ENCODE data around the gene RSPH4A.
"Not testable (repeated sequence)": the region's sequence is repeated elsewhere in the genome, so short reads cannot be mapped to it uniquely, and the experiment has no call there.

RSPH4A gene

GRCh38 chr6:116661594-116661993 lies 45.3 kb downstream of the RSPH4A start:
- no peak overlapping the region for H3K27ac ChIP-seq
- no peak for TF ChIP-seq CTCF (conservative IDR thresholded peaks at IDR 0.05)
- no peak for TF ChIP-seq ZFX (IDR thresholded peaks at IDR 0.05)

- H3K27ac ChIP-seq: no peak overlapping the region
- no peak for TF ChIP-seq CTCF (conservative IDR thresholded peaks at IDR 0.05)
- TF ChIP-seq ZFX (IDR thresholded peaks at IDR 0.05): no peak
Measured at GRCh38 chr6:116662202-116662601, 45.9 kb downstream of the RSPH4A start.

GRCh38 chr6:116663308-116663707 lies 47.0 kb downstream of the RSPH4A start:
- no peak for TF ChIP-seq ZFX (IDR thresholded peaks at IDR 0.05)
- no peak for TF ChIP-seq CTCF (conservative IDR thresholded peaks at IDR 0.05)
- H3K27ac ChIP-seq: no peak overlapping the region

- not testable (repeated sequence) for H3K27ac ChIP-seq
Measured at GRCh38 chr6:116664169-116664568, 47.9 kb downstream of the RSPH4A start.

GRCh38 chr6:116665464-116665863 lies 49.2 kb downstream of the RSPH4A start:
- no peak overlapping the region for H3K27ac ChIP-seq
- no peak for TF ChIP-seq ZFX (IDR thresholded peaks at IDR 0.05)
- no peak for TF ChIP-seq CTCF (conservative IDR thresholded peaks at IDR 0.05)

- no peak for TF ChIP-seq CTCF (conservative IDR thresholded peaks at IDR 0.05)
- TF ChIP-seq ZFX (IDR thresholded peaks at IDR 0.05): no peak
Measured at GRCh38 chr6:116666869-116667268, 50.6 kb downstream of the RSPH4A start.

GRCh38 chr6:116667623-116668022 lies 51.3 kb downstream of the RSPH4A start:
- TF ChIP-seq ZFX (IDR thresholded peaks at IDR 0.05) (no peak), CTCF (conservative IDR thresholded peaks at IDR 0.05) (no peak)
- no peak overlapping the region for H3K27ac ChIP-seq

More at GRCh38 chr6:116666869-116667268, 50.6 kb downstream of the RSPH4A start:
- H3K27ac ChIP-seq: no peak overlapping the region

GRCh38 chr6:116672306-116672705 lies 56.0 kb downstream of the RSPH4A start:
- TF ChIP-seq ZFX (IDR thresholded peaks at IDR 0.05): no peak
- no peak for TF ChIP-seq CTCF (conservative IDR thresholded peaks at IDR 0.05)
- no peak overlapping the region for H3K27ac ChIP-seq

All from C4-2B (cell line).